NCI-H2196 treated with DMSO at 0.1 percent for 48 hours (cell line): Measurements from ENCODE around the gene ACSM3.
"Not testable (repeated sequence)": the region's sequence is repeated elsewhere in the genome, so short reads cannot be mapped to it uniquely, and the experiment has no call there.

Experiments used
- DNase-seq: peaks from one replicate; lab custom pipeline; 2025; ENCODE audit not compliant: unreplicated experiment; lab: John Stamatoyannopoulos, UW

Gene ACSM3

DNA sequence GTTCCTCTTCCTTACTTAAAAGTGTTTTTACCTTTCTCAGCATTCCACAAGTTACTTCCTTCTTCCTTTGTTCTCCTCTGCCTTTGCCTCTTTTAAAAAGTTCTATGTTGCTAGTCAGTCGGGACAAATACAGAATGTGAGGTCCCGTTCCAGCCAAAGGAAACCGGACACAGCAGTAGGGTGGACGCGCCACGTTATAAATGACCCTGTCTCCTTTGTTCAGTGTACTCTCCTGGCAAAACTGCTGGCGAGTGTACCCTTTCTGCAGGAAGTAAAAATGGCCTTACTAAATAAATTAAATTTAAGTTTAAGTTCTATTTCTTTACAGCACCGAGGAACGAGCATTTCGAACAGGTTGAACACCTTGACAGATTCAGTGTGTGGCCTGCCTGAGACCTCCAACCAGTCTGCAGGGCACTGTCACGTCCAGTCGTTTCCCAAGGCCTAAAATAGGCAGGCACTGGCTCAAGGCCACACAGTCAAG lies 41.9 kb downstream of the ACSM3 start:
- DNase-seq, result not testable (repeated sequence)

- peak; percentile 84 for DNase-seq
Observed at GRCh38 chr16:20806168-20807050, 42.6 kb downstream of the ACSM3 start, which contains the start of the genes ERI2 and REXO5. Gene ERI2 (minus strand): TSS chr16:20806472. CDS start chr16:20806430, 42 bp downstream. Gene REXO5 (plus strand): TSS chr16:20806527. CDS start chr16:20806954, 427 bp downstream.

DNA sequence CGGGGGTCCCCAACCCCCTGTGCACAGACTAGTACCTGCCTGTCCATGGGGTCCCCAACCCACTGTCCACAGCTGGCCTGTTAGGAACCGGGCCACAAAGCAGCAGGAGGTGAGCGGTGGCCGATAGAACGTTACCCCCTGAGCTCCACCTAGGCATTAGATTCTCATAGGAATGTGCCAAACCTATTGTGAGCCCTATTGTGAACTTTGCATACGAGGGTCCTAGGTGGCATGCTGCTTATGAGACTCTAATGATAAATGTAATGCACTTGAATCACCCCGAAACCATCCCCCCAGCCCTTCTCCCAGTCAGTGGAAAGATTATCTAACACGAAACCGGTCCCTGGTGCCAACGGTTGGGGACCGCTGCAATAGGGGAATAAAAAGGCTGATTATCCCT lies 44.0 kb downstream of the ACSM3 start:
- DNase-seq, result no peak

GRCh38 chr16:20811889-20812439 lies 48.1 kb downstream of the ACSM3 start:
- DNase-seq, result no peak

DNA sequence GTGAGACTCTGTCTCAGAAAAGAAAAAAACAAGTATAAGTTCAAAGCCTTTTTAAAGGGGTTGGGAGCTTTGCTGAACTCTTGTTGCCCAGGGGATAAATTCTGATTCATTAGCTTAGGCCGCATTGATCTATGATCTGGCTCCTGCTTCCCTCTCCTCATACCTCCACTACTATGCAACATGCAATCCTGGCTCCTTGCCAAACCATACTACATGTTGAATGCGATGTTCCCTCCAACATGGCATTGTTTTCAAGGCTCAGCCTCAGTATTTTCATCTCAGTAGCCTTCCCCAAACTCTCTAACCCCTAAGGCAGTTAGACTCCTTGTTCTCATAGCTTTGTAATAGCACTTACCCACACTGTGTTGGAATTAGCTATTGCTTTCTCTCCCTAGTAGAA lies 48.7 kb downstream of the ACSM3 start:
- no peak for DNase-seq

DNA sequence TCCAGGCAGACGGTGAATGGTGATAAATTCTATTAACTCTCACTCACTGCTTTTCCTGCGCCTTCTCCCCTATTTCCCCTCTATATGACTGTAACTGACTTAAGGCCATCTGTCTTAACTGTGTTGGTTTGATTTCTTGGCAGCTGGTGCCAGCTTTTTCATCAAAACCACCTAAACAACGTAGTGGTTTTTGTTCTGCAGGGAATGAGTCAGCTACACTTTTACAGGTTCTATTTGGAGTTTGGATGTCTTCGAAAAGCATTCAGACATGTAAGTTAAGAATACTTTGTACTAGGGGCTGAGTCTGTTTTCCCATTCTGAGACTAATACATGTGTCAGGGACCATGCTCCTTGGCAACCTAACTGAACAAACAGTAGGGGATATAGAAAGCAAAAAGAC lies 51.0 kb downstream of the ACSM3 start:
- no peak for DNase-seq

DNA sequence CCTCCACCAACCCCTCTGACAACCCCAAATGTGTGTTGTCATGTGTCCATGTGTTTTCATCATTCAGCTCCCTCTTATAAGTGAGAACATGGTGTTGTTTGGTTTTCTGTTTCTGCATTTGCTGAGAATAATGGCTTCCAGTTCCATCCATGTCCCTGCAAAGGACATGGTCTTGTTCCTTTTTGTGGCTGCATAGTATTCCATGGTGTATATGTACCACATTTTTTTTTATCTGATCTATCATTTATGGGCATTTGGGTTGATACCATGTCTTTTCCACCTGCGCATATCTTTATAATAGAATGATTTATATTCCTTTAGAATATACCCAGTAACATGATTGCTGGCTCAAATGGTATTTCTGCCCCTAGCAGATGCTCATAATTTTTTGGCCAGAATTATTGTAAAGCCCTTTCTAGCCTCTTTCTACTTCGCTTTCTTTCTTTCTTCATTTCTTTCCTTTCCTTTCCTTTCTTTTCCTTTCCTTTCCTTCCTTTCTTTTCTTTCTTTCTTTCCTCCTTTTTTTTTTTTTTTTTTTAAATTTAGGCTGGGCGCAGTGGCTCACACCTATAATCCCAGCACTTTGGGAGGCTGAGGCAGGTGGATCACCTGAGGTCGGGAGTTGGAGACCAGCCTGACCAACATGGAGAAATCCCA lies 55.2 kb downstream of the ACSM3 start:
- no peak for DNase-seq

DNA sequence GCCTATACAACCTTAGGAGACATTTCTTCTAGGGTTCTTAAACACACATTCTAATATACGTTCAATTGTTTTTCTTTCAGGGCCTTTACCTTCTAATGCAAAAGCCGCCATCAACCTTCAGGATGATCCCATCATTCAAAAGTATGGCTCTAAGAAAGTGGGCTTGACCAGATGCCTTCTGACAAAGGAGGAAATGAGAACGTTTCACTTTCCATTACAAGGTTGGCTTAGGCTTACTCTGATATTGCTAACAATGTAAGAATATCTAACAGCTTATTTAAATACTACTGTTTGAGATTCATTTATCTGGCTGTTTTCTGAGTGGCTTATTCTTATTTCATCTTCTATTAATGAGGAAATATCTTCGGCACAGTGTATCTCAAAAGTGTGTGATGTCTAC lies 57.9 kb downstream of the ACSM3 start:
- no peak for DNase-seq

DNA sequence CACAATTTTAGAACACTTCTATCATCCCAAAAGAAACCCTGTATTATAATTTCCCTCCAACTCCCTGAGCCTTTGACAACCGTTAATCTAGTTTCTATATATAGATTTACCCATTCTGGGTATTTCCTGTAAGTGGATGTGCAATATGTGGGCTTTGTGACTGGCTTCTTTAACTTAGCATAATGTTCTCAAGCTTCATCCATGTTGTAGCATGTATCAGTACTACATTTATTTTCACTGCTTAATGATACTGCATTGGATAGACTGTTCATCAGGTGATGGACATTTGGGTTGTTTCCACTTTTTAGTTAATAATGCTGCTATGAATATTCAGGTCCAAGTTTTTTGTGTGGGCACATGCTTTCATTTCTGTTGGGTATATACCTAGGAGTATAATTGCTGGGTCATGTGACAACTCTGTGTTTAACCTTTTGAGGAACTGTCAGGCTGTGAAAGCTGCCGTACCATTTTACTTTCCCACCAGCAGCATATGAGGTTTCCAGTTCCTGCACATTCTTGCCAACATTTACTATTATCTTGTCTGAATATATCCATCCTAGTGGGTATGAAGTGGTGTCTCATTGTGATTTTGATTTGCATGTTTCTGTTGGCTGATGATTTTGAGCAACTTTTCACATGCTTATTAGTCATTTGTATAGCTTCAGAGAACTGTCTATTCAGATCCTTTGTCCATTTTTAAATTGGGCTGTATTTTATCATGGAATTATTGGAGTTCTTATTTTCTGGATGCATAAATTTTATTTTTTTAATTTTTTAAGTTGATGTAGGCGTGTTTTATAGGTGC lies 58.9 kb downstream of the ACSM3 start:
- DNase-seq, result no peak

- DNase-seq, result no peak
Observed at GRCh38 chr16:20826039-20826566, 62.3 kb downstream of the ACSM3 start.

DNA sequence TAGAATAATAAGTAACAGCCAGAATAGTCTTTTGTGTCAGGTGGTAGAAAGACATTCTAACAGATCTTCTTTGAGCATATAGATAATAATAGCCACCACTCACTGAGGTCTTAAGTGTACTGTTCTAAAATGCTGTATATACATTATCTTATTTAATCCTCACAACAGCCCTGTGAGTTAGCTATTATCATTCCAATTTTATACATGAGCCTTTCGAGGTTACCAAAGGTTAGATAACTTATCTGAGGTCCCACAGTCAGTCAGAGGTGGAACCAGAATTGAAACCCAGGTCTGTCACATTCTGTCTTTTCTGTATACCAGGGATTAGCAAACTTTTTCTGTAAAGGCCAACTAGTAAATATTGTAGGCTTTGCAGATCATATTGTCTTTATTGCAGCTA lies 65.7 kb downstream of the ACSM3 start:
- no peak for DNase-seq

DNA sequence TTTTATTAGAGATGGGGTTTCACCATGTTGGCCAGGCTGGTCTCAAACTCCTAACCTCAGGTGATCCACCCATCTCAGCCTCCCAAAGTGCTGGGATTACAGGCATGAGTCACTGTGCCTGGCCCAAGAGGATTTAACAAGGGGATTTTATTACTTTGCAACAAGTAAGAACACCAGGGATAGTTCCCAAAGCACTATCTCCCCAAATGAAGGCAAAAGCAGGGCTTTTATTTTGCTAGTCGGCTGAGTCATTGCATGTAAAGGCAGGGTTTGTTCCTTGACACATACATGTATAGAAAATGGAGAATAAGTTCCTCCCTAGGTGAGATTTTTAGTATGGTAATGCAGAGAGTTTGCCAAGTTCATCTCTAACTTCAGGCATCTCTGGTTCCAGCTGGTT lies 66.6 kb downstream of the ACSM3 start:
- no peak for DNase-seq

DNA sequence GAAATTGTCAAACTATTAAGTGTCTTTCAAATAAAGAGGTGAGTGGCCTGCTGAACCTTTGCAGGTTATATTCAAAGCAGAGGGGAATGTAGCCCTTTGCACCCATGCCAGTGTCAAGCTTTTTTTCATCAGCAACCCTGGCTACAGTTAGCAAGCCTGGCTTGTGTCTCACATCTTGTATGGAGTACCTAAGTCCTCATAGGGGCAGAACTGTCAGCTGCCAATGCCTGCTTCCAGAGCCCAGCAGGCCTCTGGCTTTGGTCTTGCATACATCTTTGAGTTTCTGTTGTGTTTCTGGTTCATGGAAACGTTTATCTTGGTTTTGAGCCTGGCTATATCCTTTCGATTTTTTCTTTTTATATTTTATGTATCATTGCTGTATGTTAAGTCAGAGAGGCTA lies 69.3 kb downstream of the ACSM3 start:
- DNase-seq, result no peak

DNA sequence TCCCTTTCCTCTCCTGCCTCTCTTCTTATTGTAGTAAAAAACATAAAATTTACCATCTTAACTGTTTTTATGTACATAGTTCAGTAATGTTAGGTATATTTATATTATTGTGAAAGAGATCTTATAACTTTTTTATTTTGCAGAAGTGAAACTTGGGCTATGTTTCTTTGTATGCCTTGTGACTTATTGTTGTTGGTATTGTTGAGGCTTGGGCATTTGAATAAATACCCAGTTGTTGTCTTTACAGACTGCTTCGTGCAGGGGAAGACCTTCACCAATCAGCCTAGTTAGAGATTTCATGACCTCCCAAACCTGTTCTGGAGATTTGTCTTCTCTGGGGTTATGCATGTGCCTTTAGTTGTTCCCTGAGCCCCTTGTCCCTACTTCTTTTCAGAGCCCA lies 74.4 kb downstream of the ACSM3 start:
- DNase-seq, result no peak

DNA sequence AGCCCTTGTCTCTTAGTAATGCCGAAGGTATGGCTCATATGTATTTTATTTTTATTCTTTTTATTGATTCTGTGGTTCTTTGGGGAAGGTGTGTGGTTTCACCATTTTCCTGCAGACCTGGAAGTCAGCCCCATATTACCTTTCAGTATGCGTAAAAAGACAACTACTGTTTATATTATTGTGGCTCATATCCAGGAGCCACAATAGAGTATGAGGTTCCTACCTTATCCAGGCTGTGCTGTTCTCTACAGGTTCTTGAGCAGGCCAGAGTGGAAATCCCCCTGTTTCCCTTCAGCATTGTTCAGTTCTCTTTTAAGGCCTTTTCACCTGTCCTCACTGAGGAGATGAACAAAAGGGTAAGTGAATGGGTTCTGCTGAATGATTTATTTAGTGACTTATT lies 75.7 kb downstream of the ACSM3 start:
- DNase-seq, result no peak

DNA sequence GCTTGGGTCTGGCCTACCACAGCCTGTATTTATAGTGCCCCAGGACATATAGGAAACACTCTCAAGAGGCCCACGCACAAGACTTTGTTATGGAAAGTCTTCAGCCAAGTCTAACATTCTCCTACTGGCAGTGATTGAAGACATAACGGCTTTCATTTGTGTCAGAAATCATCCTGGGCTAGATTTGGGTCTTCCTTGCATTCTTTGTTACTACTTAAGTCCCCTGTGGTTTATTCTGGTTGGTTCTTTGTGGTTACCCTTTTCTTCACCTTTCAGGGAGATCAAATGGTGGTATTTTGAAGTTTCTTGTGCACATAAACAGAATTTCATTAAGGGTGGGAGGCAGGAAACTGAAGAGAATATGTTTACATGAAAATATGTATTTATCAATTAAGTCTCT lies 80.2 kb downstream of the ACSM3 start:
- DNase-seq, result no peak

GRCh38 chr16:20844588-20844987 lies 80.8 kb downstream of the ACSM3 start:
- no peak for DNase-seq

- no peak for DNase-seq
Observed at GRCh38 chr16:20846030-20846429, 82.2 kb downstream of the ACSM3 start.

GRCh38 chr16:20846551-20846950 lies 82.7 kb downstream of the ACSM3 start:
- no peak for DNase-seq
